GM19240 (cell line): ENCODE results near the gene FASN.
A peak's percentile ranks its signal among the peaks of the same experiment; 100 is the strongest.

Experiments
- DNase-seq: peaks from one replicate; pipeline ENCODE4 v3.0.0; 2011; ENCODE audit warnings: low spot score; ENCODE audit not compliant: insufficient read length

FASN gene

DNA sequence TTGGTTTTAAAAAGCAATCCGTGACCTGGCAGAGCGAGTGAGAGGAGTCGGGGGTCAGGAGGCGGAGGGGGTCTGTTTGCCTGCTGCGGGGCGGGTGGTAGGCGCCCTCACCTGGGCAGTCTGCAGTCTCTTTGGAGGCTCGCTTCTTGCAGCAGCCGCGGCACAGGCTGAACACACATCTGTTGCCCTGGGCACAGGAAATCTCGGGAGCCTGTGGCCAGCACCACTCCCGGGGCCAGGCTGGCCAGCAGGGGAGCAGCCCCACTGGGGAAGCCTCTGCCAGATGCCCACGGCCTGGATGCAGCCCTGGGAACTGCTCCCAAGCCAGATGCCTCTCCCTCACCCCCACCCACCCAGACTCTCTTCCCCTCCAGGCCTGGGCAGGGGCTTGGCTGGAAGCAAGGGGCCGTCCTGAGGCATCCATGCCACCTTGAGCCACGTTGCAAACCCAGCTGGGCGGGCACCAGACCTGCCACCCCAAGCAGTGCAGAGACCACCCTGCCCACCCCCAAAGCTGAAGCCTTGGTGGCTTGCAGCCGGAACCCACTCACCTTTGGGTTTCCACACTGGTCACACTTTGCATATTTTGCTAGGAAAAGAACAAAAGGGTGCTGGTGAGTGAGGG is 39.7 kb downstream of the FASN start:
- DNase-seq: no peak

DNA sequence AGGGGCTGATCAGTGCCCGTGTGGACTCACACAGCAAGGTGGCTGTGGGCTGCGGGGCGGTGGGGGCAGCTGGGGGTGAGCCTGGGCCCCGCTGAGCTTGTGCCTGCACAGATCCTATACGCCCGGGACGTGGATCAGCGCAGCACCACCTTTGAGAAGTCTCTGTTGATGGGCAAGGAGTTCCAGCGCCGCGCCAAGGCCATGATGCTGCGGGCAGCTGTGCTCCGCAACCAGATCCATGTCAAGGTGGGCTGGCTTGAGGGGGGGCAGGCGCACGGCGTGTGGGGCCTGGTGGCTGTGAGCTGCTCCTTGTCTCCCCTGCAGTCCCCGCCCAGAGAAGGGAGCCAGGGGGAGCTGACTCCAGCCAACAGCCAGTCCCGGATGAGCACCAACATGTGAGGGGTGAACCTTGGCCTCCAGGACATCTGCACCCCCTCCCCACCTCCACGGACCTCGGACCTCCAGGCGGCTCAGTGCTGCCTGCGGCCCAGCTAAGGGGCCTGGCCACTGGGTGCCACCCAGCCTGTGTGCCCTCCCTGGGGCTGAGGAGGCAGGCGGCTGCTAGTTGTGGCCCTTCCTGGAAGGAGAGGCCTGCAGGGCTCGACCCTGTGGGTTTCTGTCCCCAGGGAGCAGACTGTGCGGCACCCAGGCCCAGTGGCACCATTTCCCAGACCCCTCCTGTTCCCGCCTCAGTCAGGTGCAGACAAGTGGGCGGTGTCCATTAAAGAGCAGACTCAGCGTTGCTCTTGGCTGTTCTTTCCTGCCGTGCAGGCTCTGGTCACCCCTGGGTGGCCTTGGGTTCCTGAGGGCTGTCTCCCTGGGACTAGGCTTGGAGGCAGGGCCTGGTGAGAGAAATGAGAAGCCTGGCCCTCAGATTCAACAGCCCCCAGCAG is 41.1 kb downstream of the FASN start:
- no peak for DNase-seq

DNA sequence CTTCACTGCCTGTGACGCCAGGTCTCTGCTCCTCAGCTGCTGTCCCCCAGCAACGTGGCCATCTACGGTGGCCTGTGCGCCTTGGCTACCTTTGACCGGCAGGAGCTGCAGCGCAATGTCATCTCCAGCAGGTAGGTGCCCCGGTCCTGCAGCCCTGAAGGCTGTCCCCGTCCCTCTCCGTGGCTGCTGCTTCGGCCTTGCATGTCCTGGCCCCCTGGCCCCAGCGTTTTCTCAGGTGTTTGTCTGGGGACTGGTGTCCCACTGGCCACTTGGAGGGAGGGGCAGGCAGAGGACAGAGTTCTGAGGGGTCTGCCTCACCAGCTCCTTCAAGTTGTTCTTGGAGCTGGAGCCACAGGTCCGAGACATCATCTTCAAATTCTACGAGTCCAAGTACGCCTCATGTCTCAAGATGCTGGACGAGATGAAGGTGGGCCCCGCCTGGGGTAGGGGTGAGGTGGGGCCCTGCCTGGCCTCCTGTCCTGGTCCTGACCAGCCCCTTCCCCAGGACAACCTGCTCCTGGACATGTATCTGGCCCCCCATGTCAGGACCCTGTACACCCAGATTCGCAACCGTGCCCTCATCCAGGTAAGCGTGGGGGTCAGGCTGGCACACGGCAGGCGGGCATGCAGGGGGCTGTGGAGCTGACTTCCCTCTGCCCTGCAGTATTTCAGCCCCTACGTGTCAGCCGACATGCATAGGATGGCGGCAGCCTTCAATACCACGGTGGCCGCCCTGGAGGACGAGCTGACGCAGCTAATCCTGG is 41.9 kb downstream of the FASN start:
- DNase-seq: no peak

DNA sequence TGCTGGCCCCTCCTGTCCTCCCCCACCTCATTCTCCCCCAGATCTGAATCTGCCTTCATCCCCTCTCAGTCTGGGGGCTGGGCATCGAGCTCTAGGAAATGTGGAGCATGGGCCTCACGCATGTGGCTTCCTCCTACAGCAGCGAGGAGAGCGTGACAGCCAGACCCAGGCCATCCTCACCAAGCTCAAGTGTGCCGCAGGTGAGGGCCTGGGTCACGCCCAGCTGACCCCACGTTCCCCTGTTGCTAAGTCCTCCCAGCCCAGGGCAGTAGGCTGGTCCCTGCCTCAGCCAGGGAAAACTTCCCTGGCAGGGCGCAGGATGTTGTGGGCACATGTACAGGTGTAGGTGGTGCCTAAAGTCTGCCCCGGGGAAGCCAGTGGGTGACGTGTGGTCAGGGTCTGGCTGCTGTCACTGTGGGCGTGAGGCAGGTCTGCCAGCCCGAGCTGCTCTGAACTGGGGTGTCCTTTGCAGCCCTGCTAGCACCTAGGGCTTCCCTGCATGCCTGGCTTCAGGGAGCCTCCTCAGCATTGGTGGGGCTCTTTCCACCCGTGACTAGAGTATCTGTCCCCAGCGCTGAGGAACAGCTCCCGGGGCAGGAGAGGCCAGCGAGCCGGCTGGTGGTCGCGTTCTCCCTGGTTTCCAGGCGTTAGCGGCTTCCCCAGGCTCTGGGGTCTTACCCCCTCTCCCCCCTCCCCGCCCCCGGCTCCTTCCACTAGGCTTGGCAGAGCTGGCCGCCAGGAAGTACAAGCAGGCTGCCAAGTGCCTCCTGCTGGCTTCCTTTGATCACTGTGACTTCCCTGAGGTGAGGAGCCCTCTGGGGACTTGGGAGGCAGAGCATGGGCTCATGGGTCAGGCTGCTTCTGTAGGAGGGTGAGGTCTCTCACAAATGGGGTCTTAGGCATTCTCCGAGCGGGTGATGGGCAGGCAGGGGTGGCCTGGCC is 42.7 kb downstream of the FASN start:
- DNase-seq: no peak

DNA sequence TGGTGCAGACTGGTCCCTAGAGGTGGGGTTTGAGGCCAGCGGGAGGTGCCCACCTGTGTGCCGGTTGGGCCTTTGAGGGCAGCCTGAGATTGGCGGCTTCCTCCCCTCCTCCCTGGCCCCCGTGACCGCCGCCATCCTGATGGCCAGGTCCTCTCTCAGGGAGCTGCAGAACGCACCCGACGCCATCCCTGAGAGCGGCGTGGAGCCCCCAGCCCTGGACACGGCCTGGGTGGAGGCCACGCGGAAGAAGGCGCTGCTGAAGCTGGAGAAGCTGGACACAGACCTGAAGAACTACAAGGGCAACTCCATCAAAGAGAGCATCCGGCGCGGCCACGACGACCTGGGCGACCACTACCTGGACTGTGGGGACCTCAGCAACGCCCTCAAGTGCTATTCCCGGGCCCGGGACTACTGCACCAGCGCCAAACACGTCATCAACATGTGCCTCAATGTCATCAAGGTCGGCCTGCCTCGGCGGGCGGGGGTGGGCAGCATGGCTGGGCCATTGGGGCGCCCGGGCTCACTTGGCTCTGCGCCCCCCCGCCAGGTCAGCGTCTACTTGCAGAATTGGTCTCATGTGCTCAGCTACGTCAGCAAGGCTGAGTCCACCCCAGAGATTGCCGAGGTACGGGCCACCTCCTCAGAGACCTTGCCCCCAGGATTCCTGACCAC is 43.5 kb downstream of the FASN start:
- no peak for DNase-seq

DNA sequence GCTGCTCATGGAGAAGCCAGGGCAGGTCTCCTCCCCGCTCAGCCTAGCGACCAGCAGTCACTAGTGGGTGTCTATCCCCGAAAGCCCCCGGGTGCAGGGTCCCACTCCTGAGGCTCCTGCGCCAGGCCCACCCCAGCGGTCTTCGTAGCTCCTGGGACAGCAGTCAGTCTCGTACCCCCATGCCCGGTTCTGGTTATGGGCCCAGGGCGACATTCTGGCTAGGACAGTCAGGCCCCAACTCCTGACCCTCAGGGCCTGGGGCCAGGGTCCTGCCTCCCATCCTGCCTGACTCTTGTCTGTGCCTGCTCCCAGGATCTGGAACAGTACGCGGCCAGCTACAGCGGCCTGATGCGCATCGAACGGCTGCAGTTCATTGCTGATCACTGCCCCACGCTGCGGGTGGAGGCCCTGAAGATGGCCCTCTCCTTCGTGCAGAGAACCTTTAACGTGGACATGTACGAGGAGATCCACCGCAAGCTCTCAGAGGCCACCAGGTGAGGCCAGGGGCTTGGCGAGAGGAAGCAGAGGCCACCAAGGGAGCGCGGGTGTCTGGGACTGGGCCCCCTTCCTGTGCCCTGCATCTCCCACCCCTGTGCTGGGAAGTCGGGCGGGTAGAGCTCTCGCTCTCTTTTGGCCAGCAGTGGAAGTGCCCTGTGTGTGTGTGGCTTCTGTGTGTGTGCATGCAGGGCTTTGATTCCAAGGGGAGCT is 44.3 kb downstream of the FASN start:
- no peak for DNase-seq

DNA sequence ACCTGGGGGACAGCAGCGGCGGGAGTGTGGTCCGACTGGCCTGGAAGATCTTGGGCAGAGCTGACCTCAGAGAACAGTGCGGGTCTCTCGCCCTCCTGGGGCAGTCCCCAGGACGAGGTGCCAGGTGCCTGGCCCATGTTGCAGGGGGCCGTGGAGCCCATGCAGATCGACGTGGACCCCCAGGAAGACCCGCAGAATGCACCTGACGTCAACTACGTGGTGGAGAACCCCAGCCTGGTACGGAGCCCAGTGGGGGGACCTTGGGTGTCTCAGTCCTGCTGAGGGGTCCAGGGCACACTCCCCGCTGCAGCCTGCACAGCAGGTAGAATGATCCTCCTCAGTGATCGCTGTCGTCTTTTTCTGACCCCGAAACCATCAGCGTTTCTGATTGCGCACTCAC is 44.9 kb downstream of the FASN start:
- no peak for DNase-seq

DNA sequence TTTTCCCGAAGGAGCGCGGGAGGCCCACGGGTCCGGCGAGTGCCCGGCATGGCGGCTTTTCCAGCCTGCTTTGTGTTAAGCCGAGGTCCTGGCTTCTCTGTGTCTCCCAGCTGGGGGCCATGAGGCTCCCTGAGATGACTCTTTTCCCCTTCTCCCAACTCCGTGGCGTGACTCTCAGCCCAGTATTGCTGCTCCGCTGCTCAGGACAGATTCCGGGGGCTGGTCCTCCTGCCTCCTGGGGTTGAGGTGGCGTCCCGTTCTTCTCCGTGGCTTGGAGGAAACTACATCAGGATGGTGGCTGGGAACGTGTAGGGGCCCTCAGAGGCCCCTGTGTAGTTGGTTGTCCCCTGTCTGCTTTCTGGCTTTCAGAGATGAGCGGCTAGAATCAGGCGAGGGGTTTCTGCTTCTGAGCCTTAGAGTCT is 45.4 kb downstream of the FASN start:
- DNase-seq: no peak

DNA sequence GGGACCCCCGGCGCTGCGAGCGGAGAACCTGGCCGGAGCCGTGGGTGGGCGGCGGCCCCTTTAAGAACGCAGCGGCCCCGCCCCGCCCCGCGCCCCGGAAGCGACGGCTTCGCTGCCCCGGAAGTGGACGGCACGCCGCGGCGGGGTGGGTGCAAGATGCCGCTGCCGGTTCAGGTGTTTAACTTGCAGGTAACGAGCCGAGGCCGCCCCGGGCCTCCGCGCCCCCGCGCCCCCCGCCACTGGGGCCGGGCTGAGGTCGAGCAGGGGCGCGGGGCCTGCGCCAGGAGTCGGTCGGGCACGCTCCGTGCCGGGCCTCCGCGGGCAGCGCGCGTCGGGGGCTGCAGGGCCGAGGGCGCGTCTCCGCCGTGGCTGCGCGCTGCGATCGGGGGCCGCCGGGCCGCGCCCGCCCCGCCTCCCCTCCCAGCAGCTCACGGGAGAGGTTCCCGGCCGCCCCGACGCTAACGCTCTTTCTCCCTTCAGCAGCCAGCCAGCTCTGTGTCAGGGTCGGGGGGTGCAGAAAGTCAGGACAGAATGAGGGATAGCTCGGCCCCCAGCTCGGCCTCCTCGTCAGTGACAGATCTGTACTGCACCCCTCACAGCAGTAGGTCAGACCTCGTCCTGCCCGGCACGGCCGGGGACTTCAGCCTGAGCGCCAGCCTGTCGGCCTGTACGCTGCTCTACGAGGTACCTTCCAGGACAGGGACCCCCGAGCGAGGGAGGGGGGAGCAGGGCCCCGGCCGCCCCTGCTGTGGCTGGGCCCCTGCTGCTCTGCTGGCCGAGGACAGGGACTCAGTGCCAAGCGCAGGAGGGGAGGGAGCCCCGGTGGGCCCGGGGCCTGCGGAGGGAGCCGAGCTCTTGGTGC is 46.0 kb downstream of the FASN start, which contains the start of the genes GPS1 and RFNG:
GPS1 (plus strand) TSS at position 123 of the 862 bp plus-strand sequence; CDS start at position 157, 34 bp downstream.
RFNG (minus strand) TSS at position 36 of the 862 bp plus-strand sequence. CDS start 45 bp downstream, outside the sequence.
- peak; percentile 95 for DNase-seq

DNA sequence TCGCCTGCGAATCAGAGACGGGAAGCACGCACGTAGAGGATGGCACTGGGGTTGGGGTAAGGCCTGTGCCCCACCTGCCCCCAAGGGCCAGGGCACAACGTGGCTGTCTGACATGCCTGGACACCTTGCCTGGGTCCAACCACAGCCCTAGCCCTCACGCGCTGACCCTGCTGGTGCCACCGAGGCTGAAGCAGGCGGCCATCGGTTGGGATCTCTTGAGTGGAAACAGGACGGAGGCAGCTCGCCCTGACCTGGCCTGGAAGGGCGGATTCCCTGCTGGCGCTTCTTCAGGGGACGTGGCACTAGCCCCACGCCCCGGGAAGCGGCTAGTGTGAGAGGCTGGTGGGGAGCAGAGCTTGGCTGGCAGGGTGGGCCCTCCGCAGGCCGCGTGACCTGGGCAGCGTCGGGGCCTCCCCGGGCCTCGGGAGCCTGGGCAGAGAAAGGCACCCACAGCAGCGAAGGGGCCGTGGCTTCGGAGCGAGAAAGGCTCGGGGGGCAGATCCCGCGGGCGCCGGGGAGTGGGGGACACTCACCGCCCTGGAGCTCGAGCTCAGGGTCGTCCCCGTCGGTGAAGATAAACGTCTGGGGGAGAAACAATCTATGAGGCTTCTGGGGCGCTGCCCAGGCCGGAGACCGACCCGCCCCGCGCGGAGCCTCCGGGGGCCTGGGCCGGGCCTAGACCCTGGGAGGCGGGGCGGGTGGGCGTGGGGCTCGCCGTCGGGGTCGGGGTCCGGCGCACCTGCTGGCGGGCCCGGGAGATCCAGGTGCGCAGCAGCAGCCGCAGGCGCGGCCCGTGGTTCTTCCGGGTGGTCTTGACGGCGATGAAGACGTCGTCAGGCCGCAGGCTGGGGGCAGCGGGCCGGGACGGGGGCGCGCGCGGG is 47.0 kb downstream of the FASN start:
- DNase-seq: no peak

DNA sequence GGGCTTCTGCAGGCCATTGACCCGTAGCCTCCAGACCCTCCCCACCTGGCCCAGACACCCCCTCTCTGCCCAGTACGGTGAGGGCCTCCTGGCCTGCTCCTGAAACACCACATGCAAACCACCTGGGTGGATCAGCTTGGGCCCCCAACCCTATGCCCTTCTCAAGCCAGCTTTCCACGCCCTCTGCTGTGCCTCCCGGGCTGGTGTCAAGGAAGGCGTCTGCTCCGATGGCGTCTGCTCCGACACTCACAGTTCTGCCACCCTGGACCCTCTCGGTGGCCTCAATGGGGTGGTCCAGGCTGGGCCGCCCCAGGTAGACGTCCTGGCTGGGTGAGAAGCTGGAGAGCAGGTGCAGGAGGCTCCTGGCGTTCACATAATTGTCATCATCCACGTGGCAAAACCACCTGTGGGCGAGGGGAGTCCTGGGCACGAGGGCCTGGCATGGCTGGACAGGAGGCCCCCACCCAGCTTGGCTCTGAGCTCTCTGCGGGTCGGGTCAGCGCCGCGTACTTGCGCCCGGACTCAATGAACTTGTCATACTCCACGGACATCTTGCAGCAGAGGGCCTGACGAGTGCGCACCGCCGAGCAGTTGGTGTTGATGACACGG is 47.8 kb downstream of the FASN start:
- no peak for DNase-seq

DNA sequence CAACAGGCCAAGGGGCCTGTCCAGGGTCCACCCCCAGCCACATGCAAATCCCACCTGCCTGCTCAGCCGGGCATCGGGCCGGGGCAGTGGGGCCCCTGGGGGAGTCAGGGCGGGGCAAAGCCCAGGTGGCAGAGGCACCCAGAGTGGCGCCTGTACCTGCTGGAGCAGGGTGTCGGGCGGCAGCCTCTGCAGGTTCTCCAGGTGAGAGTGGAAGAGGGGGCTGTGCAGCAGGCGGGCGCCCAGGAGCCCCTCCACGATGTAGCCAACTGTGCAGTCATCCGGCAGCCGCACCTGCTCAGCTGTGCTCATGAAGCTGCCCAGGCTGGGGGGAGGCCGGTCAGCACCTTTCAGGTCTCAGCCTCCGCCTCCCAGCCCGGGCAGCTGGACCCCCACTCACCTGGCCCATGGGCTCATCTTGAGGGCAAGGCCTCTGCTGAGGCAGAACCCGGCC is 48.5 kb downstream of the FASN start:
- DNase-seq: no peak

DNA sequence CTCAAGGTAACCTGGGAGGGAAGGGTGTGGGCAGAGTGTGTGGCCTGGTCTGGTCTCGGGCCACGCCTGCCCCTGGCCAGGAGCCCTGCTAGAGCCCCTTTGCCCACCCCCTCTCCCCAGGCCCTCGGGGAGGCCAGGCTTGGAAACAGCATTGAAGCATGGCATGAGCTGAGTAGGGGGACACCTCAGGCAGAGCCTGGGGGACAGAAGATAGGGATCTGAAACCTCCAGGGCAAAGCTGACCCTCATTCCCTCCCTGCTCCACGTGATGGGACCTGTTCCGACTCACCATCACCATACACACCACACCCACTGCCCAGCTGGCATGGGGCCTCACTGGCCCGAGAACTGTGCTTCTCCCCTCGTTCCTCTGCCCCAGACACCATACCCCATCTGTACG is 48.9 kb downstream of the FASN start:
- DNase-seq: no peak

DNA sequence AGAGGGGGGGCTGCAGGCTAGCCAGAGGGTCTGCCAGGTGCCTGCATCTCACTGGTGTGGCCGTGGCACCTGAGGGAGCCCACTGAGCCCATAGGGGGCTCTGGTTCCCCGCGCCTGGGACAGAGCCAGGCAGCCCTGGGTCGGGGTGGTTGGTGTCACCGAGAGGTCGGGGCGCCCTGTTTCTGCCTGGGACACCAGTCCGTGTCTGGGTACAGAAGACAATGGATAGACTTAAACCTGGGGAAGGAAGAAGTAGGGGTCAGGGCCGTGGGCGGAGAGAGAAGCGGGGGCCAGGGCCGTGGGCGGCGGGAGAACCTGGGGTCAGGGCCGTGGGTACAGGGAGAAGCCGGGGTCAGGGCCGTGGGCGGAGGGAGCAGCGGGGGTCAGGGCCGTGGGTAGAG is 49.5 kb downstream of the FASN start:
- no peak for DNase-seq

DNA sequence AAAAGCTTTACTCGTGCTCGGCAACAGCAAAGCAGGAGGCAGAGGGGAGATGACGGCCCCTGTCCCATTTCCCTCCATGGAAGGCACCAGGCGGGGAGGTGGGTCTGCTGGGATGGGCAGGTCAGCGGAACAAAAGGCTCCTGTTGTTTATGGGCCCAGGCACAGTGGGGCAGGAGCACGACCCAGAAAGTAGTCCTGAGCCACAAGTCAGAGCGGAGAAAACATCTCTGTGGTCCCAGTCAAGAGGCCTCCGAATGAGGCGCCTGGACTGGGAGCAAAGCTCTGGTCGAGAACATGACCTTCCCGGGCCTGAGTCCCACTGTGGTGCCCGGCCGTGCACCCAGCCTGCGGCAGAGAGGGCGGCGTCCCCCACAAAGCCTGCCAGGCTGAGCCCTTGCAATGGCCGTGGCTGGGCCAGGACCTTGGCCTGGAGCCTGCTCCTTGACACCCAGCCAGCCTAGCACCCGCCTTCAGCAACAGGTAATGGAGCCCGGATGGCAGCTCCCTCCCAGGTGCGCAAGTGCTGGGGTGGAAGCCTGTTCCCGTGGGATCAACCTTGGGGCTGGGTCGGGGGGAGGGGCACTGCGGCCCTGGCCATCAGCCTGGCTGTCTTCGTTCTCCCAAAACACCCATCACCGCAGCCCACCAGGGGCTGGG is 50.0 kb downstream of the FASN start:
- no peak for DNase-seq

DNA sequence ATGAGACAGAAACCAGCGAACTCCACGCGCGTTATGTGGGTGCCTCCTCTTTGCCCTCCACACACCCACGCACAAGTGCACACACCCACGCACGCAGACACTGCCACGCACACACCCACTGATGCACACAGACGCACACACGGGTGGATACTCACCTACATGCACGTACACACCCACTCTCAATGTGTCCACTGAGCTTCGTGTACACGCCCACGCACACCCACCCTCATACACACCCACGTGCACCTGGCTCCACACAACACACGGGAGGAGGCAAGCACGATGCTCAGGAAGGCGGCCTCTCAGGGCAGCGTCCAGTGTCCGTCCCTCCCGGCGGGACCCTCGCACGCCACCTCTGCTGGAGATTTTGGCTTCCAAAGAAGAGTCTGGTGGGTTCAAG is 50.7 kb downstream of the FASN start:
- DNase-seq: no peak

DNA sequence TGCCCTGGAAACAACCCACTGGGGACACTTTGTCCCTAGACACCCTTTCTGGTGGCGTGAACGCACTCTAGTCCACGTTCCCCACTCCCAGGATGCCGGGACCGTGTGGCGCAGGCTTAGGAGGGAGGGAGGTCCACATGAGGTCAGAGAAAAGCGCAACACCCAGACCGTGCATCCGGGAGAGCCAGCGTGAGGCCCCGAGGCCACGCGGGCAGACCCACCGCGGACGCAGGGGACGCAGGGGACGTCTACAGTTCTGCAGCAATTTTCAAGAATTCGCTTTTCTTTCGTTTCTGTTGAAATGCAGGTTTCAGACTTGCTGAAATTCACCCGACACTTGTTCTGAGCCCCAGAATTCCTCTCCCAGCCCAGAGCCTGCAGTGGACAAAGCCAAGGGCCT is 51.1 kb downstream of the FASN start:
- DNase-seq: no peak
